GM19099 (cell line): ENCODE data around the gene ANKS6.

Source experiments
- POLR2A ChIP-seq: IDR thresholded peaks from 3 replicates; pipeline ENCODE4 v1.6.1; 2011; ENCODE audit warnings: low read depth; ENCODE audit not compliant: insufficient read length; ENCODE audit errors: extremely low read depth

Gene ANKS6

GRCh38 chr9:98745470-98745869, 50.9 kb downstream of the ANKS6 start:
- TF ChIP-seq POLR2A, result no peak

DNA sequence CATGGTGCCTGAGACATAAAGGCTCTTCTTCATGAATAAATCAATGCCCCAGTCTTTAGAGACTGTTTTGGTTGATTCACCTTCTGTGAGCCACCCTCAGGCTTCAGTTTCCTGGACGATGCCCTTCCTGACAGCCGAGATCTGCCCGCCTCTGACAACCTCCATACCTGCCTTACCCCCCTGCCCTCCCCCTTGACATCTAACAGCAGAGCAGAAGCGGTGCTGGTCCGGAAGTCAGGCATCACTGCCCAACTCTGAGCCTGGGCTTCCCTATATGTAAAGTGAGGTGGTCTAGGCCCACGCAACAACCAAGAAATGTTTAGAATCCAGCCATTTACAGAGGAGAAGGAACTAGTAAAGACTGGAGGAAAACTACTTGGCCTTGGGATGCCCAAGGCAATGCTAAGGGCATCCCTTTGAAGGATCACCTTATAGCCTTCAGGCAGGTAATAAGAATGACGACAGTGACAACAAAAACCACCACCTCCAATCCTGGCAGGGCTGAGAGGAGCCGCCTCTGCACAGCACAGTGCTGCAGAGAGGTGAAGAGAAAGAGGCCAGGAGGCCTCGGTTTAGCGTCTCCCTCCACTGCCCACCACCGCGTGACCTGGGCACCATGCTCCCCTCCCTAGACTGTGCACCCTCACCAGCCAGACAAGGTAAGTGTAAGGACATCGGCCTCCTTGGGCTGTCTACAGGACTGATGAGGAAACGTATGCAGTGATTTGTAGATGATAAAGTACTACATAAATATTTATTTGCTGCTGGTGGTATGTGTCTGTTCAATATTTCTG, 52.3 kb downstream of the ANKS6 start:
- TF ChIP-seq POLR2A, result no peak

DNA sequence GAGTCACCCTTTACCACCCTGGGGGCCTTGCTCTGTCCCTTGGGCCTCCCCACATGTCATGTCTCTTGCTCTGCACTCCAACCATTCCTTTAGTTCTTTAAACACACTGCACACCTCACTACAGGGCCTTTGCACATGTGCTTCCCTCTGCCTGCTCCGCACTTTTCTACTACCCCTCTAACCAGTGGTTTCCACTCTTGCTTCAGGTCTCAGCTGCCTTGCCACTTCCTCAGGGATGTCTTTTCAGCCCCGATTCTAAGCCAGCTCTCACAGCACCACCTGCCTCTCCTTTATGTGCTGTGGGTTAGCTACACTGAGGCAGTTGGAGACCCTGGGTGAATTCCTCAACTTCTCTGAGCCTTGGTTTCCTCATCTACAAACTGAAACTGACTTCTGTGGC, 53.0 kb downstream of the ANKS6 start:
- no peak for TF ChIP-seq POLR2A

DNA sequence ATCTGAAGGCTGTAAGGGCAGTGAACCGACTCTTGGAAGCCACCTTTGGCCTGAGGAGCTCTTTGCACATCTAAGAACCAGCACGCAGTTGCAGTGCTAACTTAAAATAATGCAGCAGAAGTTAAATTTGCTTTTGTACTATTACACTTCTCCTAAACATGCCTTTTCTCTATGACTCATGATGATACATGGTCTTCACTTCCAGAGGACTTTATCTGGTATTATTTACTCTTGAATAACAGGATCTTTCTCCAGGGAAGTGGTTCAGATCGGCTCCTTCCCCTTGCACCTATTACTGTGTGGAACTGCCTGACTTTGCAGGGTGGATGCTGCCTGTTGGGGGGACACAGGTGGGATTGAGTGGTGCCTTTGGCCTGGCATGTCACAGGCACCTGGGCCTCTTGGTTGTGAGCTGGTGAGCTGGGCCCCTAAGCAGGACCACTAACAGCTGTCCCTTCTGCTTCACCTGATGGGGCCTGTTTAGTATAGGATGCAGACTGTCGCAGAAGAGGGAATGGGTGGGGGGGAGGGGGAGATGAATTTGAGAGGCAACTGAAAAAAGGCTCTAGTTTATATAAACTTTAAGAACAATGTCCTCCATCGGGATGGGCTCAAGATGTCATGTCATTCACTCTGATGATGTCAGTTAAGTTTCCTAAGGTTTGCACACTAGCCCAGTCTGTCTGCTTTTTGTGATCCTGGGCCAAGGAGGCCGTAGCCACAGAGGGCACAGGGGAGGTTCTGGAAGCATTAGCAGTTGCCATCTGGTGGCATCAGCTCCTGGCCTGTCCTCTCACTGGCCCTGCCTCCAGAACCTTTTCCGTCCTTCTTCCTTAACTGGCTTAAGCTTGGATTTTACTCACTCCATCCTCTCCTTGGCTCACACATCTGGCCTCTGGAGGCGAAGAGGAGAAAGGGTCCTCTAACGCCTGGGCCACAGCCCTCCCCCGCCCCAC, 53.8 kb downstream of the ANKS6 start:
- no peak for TF ChIP-seq POLR2A

DNA sequence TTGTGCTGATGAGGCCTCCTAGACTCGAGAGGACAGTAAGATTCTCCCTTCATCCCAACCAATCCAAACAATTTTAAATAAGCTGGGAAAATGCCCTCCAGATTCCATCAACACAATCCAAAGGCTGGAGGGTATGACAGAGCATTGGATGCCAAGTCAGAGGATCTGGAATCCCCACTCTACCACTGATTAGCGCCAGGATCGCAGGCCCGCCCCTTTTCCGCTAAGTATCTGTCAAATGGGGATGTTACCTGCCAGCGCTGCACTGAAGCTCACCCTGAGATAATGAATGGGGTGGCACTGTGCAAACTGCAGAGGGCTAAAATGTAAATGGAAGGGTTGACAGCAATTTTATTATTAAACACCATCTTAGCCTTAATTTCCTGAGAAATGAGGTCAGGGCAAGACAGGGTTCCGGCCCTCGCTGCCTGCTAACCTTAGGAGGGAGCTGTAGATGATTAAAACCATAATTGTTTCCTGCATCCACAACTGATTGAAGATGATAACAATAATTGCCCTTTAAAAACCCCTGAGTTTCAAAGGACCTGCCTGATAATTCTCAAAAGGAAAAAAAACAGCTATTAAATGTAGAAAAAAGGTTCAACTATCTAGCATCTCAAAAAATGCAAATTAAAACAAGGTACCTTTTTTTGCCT, 56.0 kb downstream of the ANKS6 start:
- TF ChIP-seq POLR2A, result no peak

GRCh38 chr9:98738741-98739140, 57.6 kb downstream of the ANKS6 start:
- no peak for TF ChIP-seq POLR2A

- no peak for TF ChIP-seq POLR2A
These were observed 60.1 kb downstream of the ANKS6 start for GRCh38 chr9:98736226-98736625.

DNA sequence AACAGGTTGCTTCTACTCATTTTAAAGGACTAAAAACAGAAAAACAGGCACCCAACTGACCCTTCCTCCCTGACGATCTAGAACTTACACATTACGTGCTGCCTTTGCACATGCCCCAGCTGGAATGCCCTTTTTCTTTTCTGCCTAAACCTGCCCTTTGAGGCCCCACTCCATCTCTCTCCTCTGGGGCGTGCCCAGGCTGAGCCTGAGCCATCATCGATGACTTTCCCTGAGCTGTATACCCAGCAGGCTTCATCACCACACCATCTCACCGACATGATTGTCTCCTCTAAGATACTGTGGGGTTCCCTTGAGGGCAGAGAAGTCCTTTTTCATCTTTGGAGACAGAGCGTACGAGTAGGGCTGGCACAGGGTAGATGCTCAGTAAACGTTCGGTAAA, 63.6 kb downstream of the ANKS6 start:
- TF ChIP-seq POLR2A, result no peak

DNA sequence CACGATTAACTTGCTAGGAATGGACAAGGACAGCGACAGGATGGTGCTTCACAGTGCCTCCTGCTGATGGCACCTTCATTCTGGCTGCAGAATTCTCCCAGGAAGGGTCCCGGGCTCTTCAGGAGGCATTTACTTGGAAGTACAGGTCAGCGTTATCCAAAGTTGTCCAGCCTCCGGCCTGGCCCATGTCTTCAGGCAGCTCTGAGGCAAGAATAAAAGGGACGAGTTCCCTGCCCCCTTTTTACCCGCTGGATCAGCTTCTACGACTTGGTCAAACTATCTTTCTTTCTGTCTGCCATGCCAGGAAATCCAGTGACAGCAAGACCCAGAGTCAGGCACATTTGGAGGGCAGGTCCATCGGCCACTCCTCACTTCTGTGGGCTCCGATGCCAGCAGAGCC, 64.3 kb downstream of the ANKS6 start:
- TF ChIP-seq POLR2A, result no peak

- TF ChIP-seq POLR2A, result no peak
These were observed 65.5 kb downstream of the ANKS6 start for GRCh38 chr9:98730871-98731270.

GRCh38 chr9:98728500-98728899, 67.9 kb downstream of the ANKS6 start:
- TF ChIP-seq POLR2A, result no peak

GRCh38 chr9:98727428-98727827, 68.9 kb downstream of the ANKS6 start:
- TF ChIP-seq POLR2A, result no peak

DNA sequence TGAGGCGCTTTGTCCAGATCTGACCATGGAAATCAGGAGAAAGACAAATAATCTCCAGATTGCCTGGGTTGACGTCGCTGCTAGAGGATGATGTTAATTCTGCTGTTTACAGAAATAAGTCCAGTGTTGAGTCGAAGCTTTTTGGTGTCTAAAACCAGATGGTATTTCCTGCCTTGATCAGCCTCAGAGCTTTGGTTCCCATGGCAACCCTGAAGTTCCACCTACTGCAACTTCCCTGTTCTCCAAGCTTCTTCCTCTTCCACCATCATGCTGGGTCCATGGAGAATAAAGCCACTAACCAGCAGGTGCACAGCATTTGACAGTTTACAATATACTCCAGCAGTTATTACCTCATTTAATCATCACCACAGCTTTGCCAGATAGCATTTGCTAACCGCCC, 69.6 kb downstream of the ANKS6 start:
- no peak for TF ChIP-seq POLR2A

DNA sequence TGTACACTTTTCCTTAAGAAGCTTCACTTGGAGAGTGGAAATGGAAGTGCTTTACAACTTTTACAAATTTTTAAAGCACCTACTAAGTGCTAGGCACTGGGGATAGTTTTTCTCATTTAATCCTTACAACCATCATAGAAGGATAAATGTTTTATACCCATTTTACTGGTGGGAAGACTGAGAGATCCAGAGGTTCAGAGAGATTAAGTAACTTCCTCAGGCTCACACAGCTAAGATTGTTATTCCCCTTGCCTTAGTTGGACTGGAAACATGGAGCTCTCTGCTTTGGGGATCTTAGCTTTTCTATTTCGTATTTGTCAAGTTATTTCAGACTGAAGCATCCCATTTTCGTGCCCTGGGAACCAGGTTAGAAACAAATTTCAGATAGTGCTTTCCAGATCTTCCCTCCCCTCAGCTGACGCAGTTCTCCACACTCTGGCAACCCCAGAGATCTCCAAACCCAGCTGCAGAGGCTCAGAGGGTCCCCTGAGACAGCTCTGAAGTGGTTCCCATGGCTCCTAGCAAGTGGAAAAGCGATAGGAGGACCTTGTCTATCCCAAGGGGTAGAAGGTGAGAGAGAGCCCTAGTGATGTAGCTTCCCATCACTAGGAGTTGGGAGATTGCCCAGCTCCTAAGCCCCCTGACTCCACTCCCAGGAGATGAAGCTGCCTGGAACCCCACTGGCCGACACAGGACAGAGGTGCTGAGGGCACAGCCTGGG, 71.4 kb downstream of the ANKS6 start:
- TF ChIP-seq POLR2A, result no peak

GRCh38 chr9:98721643-98722042, 74.7 kb downstream of the ANKS6 start:
- no peak for TF ChIP-seq POLR2A
